B cell (primary cell): ENCODE results near the gene FAM107B. TPM values are rescaled to one million over a fixed set of nuclear protein-coding genes. Genes with fewer than 3 reads are reported as not detected.

ENCODE experiments used
- ATAC-seq: fragments of 200-7000 bp; cut with Tn5 transposase; one replicate; pipeline ENCODE4 v1.10.0; 2021; ENCODE audit warnings: low read depth, mild to moderate bottlenecking, moderate number of reproducible peaks, moderate library complexity
- CTCF ChIA-PET: fragments of 350-600 bp; sonication (Branson Sonifier 250); formaldehyde crosslinking; loops from one replicate; lab custom pipeline; 2021; ENCODE audit warnings: antibody characterized with exemption, inconsistent platforms; lab: Charles Lee
- POLR2A ChIA-PET: fragments of 350-600 bp; sonication (Branson Sonifier 250); formaldehyde crosslinking; loops from one replicate; lab custom pipeline; 2021; ENCODE audit warnings: antibody characterized with exemption; lab: Charles Lee
- DNase-seq: peaks from one replicate; pipeline ENCODE4 v3.0.0; 2013
- H2AFZ ChIP-seq: 2 replicates; pipeline ENCODE4 v1.6.1; 2012; ENCODE audit warnings: mild to moderate bottlenecking, low read depth, low read length; ENCODE audit not compliant: insufficient read depth, poor library complexity, severe bottlenecking
- H3K27ac ChIP-seq, 2 donors: 1 replicate in 1 of 2; 2 replicates in 1 of 2; pipeline ENCODE4 v1.5.1; 2012 to 2013; ENCODE audit warnings: low read length in 2 of 2, mild to moderate bottlenecking in 2 of 2, moderate library complexity in 1 of 2
- H3K27me3 ChIP-seq, 4 experiments: fragments of 200-600 bp in 1 of 4; sonication (generic) in 1 of 4; replicated peaks in 1 of 4; 1 replicate in 2 of 4; 2 replicates in 2 of 4; pipeline versions ENCODE4 v1.6.1 to v1.7.0; 2013 to 2016; ENCODE audit warnings: low read length in 3 of 4, mild to moderate bottlenecking in 2 of 4, mixed read lengths in 1 of 4, moderate library complexity in 1 of 4; ENCODE audit not compliant: insufficient read depth in 4 of 4, control insufficient read depth in 3 of 4; ENCODE audit errors: control extremely low read depth in 1 of 4
- H3K36me3 ChIP-seq, 2 experiments: replicated peaks in 1 of 2; 1 replicate in 1 of 2; 2 replicates in 1 of 2; pipeline versions ENCODE4 v1.6.1 to v1.7.1; 2013; ENCODE audit warnings: low read length in 1 of 2; ENCODE audit not compliant: insufficient read depth in 2 of 2, control insufficient read depth in 1 of 2; ENCODE audit errors: control extremely low read depth in 1 of 2, extremely low read depth in 1 of 2
- H3K4me1 ChIP-seq, 2 donors: fragments of 200-600 bp in 1 of 2; sonication (generic) in 1 of 2; 1 replicate in 1 of 2; 2 replicates in 1 of 2; pipeline versions ENCODE4 v1.5.1 to v1.6.1; 2013 to 2017; ENCODE audit warnings: low read length in 2 of 2; ENCODE audit not compliant: control insufficient read depth in 2 of 2, insufficient read depth in 2 of 2
- H3K4me2 ChIP-seq: replicated peaks from 2 replicates; pipeline ENCODE3; 2012; ENCODE audit warnings: mild to moderate bottlenecking, low read depth, low read length; ENCODE audit not compliant: poor library complexity, severe bottlenecking
- H3K4me3 ChIP-seq, 5 experiments: fragments of 200-600 bp in 1 of 5; sonication (generic) in 1 of 5; 1 replicate in 3 of 5; 2 replicates in 2 of 5; pipeline versions ENCODE4 v1.5.1 to v1.7.0; 2011 to 2016; ENCODE audit warnings: low read length in 4 of 5, mild to moderate bottlenecking in 4 of 5, low read depth in 2 of 5, control low read depth in 1 of 5, moderate library complexity in 1 of 5; ENCODE audit not compliant: insufficient read depth in 1 of 5; ENCODE audit errors: control extremely low read depth in 1 of 5, extremely low read depth in 1 of 5
- H3K79me2 ChIP-seq: fragments of 200-600 bp; sonication (generic); one replicate; pipeline ENCODE4 v1.6.0; 2016; ENCODE audit warnings: low read length; ENCODE audit not compliant: control insufficient read depth, insufficient read depth
- H3K9ac ChIP-seq: fragments of 200-600 bp; sonication (generic); 2 replicates; pipeline ENCODE4 v1.6.1; 2017; ENCODE audit warnings: mild to moderate bottlenecking, low read length, moderate library complexity
- H3K9me3 ChIP-seq, 3 donors: one replicate each; pipeline versions ENCODE4 v1.6.1 to v1.7.1; 2013; ENCODE audit warnings: low read length in 2 of 3; ENCODE audit not compliant: control insufficient read depth in 2 of 3, insufficient read depth in 1 of 3; ENCODE audit errors: control extremely low read depth in 1 of 3
- H4K20me1 ChIP-seq: 2 replicates; pipeline ENCODE4 v1.6.0; 2012; ENCODE audit warnings: mild to moderate bottlenecking, low read length; ENCODE audit not compliant: insufficient read depth, control insufficient read depth, poor library complexity, severe bottlenecking
- H3K27ac Mint-ChIP-seq: one replicate; pipeline ENCODE4 v1.8.0; 2021; ENCODE audit warnings: mixed read lengths
- H3K27me3 Mint-ChIP-seq: one replicate; pipeline ENCODE4 v1.8.0; 2021; ENCODE audit warnings: mixed read lengths
- H3K4me1 Mint-ChIP-seq: one replicate; pipeline ENCODE4 v1.8.0; 2021; ENCODE audit warnings: mixed read lengths
- H3K4me3 Mint-ChIP-seq: one replicate; pipeline ENCODE4 v1.8.0; 2021; ENCODE audit warnings: mixed read lengths
- H3K9me3 Mint-ChIP-seq: one replicate; pipeline ENCODE4 v1.8.0; 2022; ENCODE audit warnings: mixed read lengths; ENCODE audit not compliant: insufficient read depth
- CTCF ChIP-seq: fragments of 200-600 bp; IDR thresholded peaks from one replicate; pipeline ENCODE4 v1.8.0; 2022; ENCODE audit warnings: antibody characterized with exemption, mild to moderate bottlenecking
- EZH2 ChIP-seq: IDR thresholded peaks from 2 replicates; pipeline ENCODE4 v1.6.1; 2012; ENCODE audit warnings: borderline replicate concordance, low read depth, mild to moderate bottlenecking, moderate library complexity, low read length; ENCODE audit not compliant: insufficient read depth, poor library complexity, severe bottlenecking
- WGBS: methylation state at CpG from one replicate; pipeline ENCODE4 v1.1.5; 2013; ENCODE audit warnings: missing lambda C conversion rate; ENCODE audit not compliant: insufficient coverage; 5-methylcytosine and 5-hydroxymethylcytosine counted together
- intact Hi-C: fragments of 100-400 bp; cut with micrococcal nuclease; formaldehyde crosslinking; loops from one replicate; pipeline ENCODE4 v1.10.0; 2022
- polyA plus RNA-seq: library from polyadenylated mRNA; depleted of rRNA; stranded (reverse); fragments of >200 nt; gene quantifications from 2 replicates; pipeline ENCODE4 v1.2.3, GENCODE V29; 2012
- total RNA-seq, 2 donors: library from RNA; stranded (reverse); fragments of 120-200 nt in 1 of 2; gene quantifications; 1 replicate in 1 of 2; 2 replicates in 1 of 2; pipeline versions ENCODE4 v1.2.3 to v1.2.4, GENCODE V29; 2013 to 2022

The FAM107B gene
- total and polyA plus RNA-seq, 2 donors (not counting 1 experiment from before 2014, with no cell fraction given), result 31.9 to 318 TPM

- peaks cover 34% of the 10 kb centered on the region for H3K27me3 Mint-ChIP-seq
- Histone ChIP-seq H3K4me2 (no peak overlapping the region), H3K4me3 (no peak overlapping the region), H3K4me1 (no peaks in the 10 kb centered on the region), H3K79me2 (no peaks in the 10 kb centered on the region), H4K20me1 (no peaks in the 10 kb centered on the region), H3K27ac (no peak overlapping the region), H3K27me3 (peaks cover 0 to 9% (median 0%) of the 10 kb centered on the region in 4 experiments), H2AFZ (no peak overlapping the region), H3K36me3 (no peaks in the 10 kb centered on the region), H3K9ac (no peak overlapping the region), H3K9me3 (no peaks in the 10 kb centered on the region)
- no peaks in the 10 kb centered on the region for H3K9me3 Mint-ChIP-seq
- TF ChIP-seq CTCF (no peak), EZH2 (no peak)
- ATAC-seq (no peak), DNase-seq (no peak)
- no peak overlapping the region for H3K4me3 Mint-ChIP-seq
- H3K27ac Mint-ChIP-seq, result no peak overlapping the region
- H3K4me1 Mint-ChIP-seq, result no peaks in the 10 kb centered on the region
- WGBS, result 93% methylated on average over 7 of the region's 9 CpGs
- intact Hi-C loops, result no loop called here
- ChIA-PET POLR2A (no interaction called here), CTCF (no interaction called here)
Observed at GRCh38 chr10:14476641-14477407, 297.9 kb downstream of the FAM107B start.

GRCh38 chr10:14476006-14476405 is 298.7 kb downstream of the FAM107B start:
- Mint-ChIP-seq H3K27ac (no peak overlapping the region), H3K4me3 (no peak overlapping the region), H3K9me3 (no peaks in the 10 kb centered on the region), H3K4me1 (no peaks in the 10 kb centered on the region), H3K27me3 (peaks cover 38% of the 10 kb centered on the region)
- no peaks in the 10 kb centered on the region for H3K4me1 ChIP-seq
- WGBS, result 46% methylated on average over 4 of the region's 5 CpGs
- no peak for TF ChIP-seq CTCF
- TF ChIP-seq EZH2, result no peak
- H3K4me2 ChIP-seq, result no peak overlapping the region
- H3K79me2 ChIP-seq, result no peaks in the 10 kb centered on the region
- DNase-seq (no peak), ATAC-seq (no peak)
- H3K9ac ChIP-seq, result no peak overlapping the region
- intact Hi-C loops, result no loop called here
- no peaks in the 10 kb centered on the region for H4K20me1 ChIP-seq
- peaks cover 0 to 5% (median 0%) of the 10 kb centered on the region in 4 experiments for H3K27me3 ChIP-seq
- H3K9me3 ChIP-seq, result no peaks in the 10 kb centered on the region
- ChIA-PET POLR2A (no interaction called here), CTCF (no interaction called here)
- no peak overlapping the region for H3K4me3 ChIP-seq
- no peak overlapping the region for H2AFZ ChIP-seq
- H3K36me3 ChIP-seq, result no peaks in the 10 kb centered on the region
- H3K27ac ChIP-seq, result no peak overlapping the region
